NAMALWA (cell line): ENCODE results near the gene IRS1.
A peak's percentile ranks its signal among the peaks of the same experiment; 100 is the strongest.

Source experiments
- DNase-seq: peaks from one replicate; pipeline ENCODE4 v3.0.0-alpha.2; 2015; ENCODE audit warnings: low spot score

IRS1 gene

DNA sequence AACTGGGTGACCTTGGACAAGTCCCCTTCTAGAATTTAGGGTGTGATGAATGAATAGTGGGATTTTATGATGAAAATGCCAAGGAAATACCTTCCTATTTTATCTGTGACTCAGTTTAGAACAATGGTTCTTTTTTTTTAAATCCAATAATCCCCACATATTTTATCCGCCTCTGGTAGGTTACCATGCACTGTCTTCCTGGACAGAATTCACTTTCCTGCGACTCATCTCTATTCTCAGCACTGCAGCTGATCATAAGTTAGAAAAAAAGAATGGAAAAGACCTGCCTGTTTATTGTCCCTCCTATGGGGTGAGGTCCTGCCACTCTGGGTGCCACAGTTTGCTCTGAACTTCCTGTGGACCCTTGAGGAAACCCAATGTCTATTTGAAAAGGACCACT is 73.1 kb downstream of the IRS1 start:
- no peak for DNase-seq

DNA sequence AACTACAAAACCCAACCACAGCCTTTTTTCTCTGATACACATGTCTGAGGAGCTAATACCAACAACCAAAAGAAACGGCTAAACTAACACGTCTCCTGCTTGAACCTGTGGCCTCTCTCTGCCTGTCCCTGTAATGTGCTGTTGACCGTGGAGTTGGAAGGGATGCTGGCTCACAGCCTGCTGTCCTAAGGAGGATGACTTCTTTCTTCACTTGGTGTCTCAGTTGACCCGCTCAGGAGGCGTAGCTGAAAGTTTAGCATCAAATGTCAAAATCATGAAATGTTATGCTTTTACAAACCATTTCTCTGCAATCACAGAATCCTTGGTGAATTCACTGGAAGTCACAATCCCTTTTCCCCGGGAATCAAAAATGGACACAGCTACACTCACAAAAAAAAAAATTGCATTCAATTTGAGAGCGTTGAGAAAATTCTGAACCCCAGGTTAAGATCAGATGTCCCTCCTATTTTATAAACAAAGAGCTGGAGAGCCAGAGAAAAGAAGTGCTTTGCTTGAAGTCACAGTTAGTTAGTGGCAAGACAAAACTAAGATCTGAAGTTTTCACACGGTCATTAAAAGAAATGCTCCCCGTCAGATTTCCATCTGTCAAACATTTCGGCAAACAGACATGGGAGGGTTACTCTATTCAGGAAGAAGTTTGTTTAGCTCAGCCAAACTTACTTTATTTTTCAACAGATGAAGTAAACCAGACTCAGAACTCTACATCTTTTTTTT is 74.3 kb downstream of the IRS1 start:
- DNase-seq: no peak

DNA sequence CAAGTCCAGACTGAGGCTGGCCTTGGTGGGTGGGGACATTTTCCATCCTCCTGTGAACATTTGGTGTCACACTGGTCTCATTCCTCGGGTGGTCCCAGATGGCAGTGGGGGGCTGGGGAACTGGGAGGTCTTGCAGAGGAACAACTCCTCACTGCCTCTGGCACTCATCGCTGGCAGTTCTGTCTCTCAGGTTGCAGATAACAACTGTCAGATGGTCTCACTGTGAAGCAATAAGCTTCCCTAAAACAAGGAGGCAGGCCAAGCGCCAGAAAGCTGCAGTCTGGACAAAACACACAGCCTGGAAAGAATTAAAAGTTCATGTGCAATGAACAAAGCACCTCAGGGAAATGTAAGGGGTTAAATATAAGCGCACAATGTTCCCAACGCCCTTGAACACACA is 78.1 kb downstream of the IRS1 start:
- no peak for DNase-seq

DNA sequence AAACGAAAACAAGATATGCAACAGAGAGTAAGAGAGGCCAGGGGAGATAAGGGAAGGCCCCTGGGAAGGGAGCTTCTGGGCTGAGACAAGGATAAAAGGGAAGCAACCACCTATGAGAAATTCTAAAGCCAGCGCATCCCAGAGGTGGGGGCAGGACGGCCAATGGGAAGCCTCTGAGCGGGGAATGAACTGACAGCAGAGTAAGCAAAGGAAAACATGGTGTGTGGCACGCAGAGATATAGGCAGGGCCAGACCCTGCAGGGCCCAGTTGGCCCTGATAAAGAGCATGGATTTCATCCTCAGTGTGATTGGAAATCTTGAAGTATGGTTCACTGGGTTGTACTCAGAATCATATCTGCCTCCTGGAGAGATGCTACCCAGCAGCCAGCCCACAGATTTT is 78.7 kb downstream of the IRS1 start:
- DNase-seq: no peak

DNA sequence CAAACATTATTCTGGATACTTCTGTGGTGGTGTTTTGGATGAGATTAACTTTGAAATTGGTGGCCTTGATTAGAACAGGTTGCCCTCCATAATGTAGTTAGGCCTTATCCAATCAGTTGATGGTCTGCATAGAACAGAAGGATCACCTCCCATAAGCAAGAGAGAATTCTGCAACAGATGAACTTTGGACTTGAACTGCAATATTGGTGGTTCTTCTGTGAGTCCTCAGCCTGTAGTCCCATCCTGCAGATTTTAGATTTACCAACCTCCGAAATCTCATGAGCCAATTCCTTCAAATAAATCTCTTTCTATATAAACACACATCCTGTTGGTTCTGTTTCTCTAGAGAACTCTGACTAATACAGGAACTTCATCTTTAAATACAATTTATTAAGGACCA is 81.9 kb downstream of the IRS1 start:
- no peak for DNase-seq

DNA sequence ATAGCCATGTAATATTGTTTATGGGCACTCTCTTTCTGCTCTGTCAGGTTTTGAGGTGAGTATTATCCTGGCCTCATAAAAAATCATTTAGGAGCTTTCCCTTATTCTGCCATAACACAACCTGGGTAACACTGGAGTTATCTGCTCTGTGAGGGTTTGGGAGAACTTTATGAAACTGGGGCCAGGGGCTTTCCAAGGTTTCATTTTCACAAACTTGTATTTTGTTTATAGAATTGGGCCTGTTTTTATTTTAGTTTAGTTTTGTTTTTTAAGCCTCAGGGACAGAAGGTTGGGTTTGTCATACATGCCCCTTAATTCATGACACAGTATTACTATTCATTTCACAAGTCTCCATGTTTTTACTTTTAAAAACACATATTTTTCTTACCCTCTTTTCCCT is 83.5 kb downstream of the IRS1 start:
- peak; percentile 19 for DNase-seq

DNA sequence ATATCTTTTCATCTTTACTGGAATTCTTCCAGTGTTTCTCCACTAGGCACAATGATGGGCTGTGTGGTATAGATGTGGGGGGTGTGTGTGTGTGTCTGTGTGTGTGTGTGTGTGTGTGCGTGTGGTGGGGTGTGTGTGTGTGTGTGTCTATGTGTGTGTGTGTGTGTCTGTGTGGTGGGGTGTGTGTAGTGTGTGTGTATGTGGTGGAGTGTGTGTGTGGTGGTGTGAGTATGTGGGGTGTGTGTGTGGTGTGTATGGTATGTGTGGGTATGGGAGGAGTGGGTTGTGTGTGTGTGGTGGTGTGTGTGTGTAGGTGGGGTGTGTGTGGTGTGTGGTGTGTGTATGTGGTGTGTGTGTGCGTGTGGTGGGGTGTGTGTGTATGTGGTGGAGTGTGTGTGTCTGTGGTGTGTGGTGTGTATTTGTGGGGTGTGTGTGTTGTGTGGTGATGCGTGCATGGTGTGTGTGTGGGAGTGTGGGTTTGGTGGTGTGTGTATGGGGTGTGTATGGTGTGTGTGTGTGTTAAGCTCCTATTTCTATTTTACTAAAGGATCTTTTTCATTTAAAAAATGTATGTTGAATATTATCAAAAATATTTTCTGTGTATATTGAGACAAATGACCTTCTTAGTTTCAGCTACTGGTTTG is 84.2 kb downstream of the IRS1 start:
- no peak for DNase-seq

DNA sequence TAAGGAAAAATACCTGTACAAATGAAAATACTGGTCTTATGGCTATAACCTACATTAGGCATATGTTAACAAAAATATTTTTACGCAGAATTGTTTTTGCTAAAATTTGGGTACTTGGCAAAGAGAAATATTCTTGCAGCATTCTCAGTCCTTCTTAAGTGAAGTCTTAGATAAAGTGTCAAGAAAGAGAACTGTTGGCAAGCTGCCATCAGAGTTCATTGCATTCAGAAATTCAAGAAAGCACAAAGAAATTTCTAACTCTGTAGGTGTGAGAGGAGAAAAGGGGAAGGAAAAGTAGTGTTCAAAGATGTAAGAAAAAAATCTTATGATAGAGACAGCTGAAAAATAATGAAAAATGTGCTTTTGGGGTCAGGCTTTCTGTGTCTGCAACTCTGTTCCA is 86.7 kb downstream of the IRS1 start:
- no peak for DNase-seq

DNA sequence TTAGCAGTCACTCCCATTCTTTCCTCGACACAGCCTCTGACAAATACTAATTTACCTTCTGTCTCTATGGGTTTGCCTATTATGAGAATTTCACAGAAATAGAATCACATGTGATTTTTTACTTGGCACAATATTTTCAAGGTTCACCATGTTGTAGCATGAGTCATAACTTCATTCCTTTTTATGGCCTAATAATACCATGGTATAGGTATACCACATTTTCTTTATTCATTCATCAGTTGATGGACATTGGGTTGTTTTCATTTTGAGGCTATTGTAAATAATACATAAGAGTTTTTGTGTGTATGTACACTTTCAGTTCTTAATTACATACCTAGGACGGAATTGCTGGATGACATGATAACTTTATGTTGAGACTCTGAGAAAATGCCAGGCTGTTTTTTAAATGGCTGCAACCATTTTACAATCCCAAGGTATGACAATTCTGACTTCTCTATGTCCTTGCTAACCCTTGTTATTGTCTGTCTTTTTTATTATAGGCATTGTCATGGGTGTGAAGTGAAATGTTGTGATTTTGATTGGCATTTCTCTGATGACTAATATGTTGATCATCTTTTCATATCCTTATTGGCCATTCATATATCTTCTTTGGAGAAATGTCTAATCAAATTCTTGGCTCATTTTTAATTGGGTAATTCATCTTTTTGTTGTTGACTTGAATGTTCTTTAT is 87.9 kb downstream of the IRS1 start:
- no peak for DNase-seq

DNA sequence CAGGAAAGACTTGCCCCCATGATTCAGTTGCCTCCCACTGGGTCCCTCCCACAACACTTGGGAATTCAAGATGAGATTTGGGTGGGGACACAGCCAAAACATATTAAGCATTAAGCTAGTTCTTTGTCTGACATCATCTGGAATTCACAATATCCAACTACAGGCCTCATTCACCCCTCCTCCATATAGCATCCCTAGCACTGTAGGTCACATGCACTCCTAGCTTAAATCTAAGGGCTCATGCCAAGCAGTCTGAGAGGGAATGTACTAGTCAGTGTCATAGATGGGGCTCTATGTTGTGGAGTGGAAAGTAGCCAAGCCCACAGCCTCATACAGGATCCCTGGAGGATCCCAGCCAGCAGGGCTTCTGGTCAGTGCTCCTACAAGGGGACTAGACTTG is 92.1 kb downstream of the IRS1 start:
- no peak for DNase-seq

DNA sequence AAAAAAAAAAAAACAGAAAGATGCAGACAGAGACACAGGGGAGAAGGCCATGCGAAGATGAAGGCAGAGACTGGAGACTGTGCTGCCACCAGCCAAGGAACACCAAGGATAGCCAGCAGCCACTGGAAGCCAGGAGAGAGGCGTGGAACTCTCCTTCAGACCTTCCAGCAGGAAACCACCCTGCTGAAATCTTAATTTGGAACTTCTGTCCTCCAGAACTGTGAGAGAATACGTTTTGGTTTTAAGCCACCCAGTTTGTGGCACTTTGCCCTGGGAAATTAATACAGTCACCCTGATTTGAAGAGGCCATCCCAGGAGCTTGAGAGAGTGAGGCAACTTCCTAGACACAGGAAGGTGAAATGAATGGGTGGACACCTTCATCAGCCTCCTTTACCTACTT is 93.7 kb downstream of the IRS1 start:
- DNase-seq: no peak

DNA sequence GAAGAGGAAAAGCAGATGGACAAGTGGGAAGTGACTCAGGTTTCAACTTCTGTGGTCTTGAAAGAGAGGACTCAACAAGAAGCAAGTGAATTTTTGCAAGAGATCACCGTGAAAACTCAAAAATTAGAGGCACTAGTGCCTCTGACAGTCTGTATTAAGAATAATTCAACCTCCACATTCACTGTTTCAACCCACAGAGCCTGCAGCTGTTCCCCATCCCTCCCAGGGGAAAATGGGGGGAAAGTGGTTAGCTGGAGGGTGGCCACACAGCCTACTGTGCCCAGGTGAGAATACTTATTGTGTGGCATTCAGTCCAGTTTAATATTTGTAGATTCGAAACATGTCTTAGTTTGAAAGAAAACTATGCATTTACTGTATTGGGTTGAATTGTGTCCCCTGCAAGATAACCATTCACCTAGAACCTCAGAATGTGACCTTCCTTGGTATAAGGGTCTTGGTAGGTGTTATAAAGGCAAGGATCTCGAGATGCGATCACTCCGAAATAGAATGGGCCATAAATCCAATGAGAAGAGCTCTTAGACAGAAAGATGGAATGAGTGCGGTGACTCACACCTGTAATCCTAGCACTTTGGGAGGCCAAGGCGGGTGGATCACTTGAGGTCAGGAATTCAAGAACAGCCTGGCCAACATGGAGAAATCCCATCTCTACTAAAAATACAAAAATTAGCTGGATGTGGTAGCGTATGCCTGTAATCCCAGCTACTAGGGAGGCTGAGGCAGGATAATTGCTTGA is 94.3 kb downstream of the IRS1 start:
- DNase-seq: no peak

DNA sequence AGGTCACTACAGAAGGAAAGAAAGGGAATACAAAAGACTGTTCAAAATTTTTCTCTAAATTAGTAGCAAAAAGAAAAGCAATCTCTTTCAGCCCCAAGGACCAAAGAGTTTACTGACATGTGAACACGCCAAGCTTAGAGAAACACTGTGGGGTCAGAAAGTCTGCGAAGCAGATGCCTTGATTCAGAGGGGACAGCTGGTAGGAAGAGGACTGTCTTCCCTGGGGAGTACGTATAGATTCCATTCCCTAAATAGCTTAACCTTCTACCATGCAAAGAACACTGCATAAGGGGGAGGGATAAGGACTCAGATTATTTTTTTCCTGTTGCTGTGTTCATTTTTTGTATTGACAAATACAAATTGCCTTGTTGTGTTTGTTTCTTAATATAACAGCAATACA is 96.1 kb downstream of the IRS1 start:
- no peak for DNase-seq

DNA sequence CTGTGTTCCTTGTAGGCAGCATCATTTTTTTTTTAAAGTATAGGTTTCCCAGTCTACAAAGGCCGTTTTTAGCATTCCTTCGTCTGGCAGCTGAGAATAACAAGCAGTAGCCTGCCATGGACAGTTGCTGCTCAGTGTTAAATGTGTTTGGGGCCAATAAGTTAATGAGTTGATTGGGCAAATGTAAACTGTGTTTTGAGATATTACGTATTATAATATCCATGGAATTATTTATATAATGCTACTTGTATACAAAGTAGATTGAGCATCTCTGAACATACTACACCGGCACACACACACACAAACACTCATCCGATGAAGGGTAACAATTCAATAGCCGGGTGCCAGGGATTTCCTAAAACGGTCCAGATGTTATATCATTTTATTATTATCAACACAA is 97.2 kb downstream of the IRS1 start:
- no peak for DNase-seq

DNA sequence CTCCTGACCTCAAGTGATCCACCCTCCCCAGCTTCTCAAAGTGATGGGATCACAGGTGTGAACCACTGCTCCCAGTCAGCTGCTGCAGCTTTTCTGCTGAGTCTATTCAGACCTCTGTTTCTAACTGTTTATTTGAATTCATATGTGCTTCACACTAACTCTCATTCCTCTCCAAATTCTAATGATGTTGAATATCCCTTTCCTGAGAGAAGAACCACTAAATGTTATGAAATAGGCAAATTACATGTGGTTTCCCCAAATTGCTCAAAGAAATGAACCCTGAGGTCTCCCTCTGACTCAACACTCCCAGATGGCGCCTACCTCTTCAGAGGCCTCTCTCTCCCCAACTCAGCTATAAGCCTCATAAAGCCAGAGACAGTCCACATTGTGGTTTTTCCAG is 98.6 kb downstream of the IRS1 start:
- no peak for DNase-seq

DNA sequence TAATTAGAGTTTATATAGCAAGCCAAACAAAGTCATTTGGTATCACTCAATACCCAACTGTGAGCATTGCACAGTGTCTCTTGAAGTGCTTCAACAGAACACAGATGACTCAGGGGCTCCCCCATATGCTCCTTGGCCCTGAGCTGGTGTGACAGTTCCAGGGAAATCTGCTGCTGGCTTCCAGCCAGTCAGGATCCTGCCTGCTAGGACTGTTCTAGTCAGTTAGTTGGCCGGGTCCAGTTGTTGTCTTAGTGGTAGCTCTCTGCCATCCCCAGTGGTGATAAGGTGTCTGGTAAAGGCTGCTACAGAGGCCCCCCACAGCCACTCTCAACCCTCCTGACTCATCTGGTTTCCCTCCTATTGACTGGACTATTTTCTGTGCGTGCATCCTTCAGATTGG is 100.3 kb downstream of the IRS1 start:
- no peak for DNase-seq

DNA sequence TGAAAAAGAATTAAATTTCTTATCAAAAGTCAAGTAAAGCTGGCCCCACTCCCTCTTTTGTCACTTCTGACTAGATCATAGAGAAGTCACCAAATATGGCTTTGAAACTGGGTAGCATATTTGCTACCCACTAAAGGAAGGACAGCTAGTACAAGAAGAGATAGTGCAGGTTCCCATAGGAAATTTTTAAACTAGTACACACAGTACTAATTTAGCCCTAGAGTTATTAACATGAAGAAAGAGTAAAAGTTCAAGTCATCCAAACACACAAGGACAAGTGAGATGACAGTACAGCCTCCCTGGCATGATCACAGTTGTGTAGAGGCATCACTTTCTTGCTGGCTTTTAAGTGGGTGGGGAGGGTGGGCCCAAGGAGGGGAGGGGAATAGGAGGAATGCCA is 100.9 kb downstream of the IRS1 start:
- no peak for DNase-seq

DNA sequence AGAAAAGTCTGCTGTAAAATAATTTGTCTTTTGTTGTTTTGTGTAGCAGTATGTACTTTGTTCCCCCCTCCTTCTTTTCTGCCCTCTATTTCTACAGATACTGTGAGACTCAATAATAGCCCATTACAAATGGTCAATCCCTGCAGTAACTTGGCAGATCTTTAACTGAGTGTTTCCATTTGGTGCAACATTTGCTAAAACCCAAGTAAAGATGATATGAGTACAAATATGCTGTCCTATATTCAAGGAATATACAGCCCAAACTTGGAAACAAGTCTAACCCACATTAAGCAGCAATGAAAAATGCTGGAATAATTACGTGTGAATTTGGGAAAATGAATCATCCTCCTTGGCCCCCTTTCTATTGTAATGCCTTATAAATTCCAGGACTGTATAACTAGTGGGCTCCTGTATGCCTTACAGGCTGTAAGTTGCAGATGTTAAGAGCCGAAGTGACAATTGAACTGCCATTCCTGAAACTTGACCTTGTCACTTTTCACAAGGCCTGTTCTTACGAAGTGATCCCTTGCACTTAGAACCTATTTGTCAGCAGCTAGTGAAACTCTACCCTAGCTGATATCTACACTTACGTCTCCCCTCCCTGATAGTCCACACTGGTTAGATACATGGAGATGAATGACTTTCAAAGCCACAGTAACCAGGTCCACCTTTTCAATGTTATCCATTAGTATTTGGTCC is 104.9 kb downstream of the IRS1 start:
- no peak for DNase-seq

DNA sequence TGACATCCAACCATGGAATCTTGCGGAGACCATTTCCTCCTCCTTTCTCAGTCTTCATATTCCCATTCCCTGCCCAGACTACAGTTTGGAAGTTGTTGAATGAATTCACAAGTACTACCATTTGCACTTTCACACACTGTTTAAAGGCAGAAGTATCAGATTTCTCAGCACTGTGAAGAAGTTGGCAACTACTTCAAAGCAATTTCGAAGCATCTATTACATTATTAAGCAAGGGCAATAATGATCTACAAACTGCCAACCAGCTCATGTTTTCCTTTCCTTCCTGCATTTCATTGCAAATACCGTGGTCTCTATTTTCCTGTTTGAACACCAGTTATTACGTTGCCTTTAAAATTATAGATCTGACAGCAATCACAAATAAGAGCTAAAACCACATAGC is 105.5 kb downstream of the IRS1 start:
- DNase-seq: no peak

DNA sequence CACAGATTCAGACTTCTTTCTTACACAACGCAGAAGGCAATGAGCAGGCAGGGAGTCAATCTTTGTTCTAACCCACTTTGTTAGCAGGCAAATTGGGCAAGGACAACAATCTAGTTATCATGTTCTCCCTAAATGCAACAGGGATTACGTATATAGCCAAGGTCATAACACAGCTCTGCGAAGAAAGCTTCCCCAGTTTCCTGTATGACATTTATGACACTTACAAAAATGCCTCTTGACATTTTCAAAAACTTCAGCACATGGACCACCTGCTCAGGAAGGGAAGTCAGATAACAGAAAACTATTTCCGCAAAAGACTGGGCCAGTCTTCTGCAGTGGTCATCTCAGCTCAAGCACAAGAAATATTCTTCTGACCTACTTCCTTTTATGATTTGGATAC is 106.1 kb downstream of the IRS1 start:
- peak; percentile 53 for DNase-seq

DNA sequence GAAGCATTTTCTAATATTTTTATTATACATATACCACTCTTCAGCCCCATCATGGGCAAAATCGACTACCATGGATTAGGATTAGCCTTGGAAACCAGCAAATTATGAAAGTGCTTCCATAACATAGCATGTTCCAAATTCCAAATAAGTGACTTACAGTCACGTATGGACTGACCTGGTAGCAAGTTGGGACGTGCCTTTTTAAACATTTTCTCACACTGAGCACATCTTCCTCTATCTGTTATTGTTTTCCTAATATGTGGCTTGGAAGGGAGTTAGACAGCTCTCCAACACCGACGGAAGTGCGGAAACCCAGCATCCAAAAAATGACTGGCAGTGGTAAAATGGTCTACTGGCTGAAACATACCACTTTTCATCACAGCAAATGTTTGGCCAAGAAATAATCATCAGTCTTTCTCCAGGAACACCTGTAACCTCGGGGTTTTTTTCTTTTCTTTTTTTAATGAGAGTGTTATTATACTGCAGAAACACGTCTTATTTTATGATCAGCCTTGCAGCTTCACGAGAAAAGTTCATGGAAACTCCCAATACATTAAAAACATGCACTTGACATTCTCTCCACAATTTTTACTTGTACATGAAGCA is 107.0 kb downstream of the IRS1 start:
- DNase-seq: no peak

DNA sequence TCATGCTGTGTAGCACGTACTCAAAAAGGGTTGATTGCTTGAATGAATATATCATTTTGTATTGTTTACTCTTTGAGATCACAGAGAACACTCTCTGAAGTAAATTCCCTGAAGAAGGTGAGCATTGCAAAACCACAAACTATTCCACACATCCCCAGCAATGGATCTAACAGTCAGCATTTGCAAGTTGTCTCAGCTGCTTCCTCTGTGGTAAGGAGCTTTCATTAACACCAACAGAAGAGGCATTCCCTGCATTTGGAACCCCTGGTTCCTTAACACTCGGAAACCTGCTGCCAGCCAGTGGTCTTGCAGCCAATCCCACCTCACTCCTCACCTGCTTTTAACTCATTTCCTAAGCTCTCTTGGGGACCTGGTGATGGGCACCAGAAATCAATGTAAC is 108.4 kb downstream of the IRS1 start:
- no peak for DNase-seq
